GM08714 (cell line): ENCODE data around the gene CACNA1S.
A peak's percentile ranks its signal among the peaks of the same experiment; 100 is the strongest.

Experiments used
- H3K4me3 ChIP-seq: fragments of 200-500 bp; sonication (Bioruptor generic); 2 replicates; pipeline ENCODE4 v1.5.1; 2014; ENCODE audit warnings: mild to moderate bottlenecking, low read length, inconsistent platforms
- ZNF274 ChIP-seq: IDR thresholded peaks from 2 replicates; pipeline ENCODE4 v1.6.1; 2012; ENCODE audit warnings: mild to moderate bottlenecking, low read depth, low read length

Gene CACNA1S

GRCh38 chr1:201115390-201115937 lies 3.2 kb upstream of the CACNA1S start:
- TF ChIP-seq ZNF274, result no peak
- H3K4me3 ChIP-seq, result no peak overlapping the region

GRCh38 chr1:201114245-201115131 lies 2.3 kb upstream of the CACNA1S start:
- H3K4me3 ChIP-seq, result peak overlapping the region; percentile 50; the same call in 1 of the 2 replicates
- TF ChIP-seq ZNF274, result no peak

- H3K4me3 ChIP-seq, result no peak overlapping the region
- no peak for TF ChIP-seq ZNF274
Measured at GRCh38 chr1:201113451-201114244, 1.4 kb upstream of the CACNA1S start.

GRCh38 chr1:201112926-201113325 lies 700 bp upstream of the CACNA1S start:
- no peak for TF ChIP-seq ZNF274
- no peak overlapping the region for H3K4me3 ChIP-seq

- H3K4me3 ChIP-seq, result no peak overlapping the region
- TF ChIP-seq ZNF274, result no peak
Measured at GRCh38 chr1:201111672-201112071, 554 bp downstream of the CACNA1S start.

GRCh38 chr1:201111156-201111555 lies 1.1 kb downstream of the CACNA1S start:
- H3K4me3 ChIP-seq, result no peak overlapping the region
- no peak for TF ChIP-seq ZNF274

- no peak overlapping the region for H3K4me3 ChIP-seq
- TF ChIP-seq ZNF274, result no peak
Measured at GRCh38 chr1:201110616-201111015, 1.6 kb downstream of the CACNA1S start.

- no peak overlapping the region for H3K4me3 ChIP-seq
- TF ChIP-seq ZNF274, result no peak
Measured at GRCh38 chr1:201110138-201110537, 2.1 kb downstream of the CACNA1S start.

GRCh38 chr1:201109651-201110050 lies 2.6 kb downstream of the CACNA1S start:
- H3K4me3 ChIP-seq, result no peak overlapping the region
- no peak for TF ChIP-seq ZNF274

- no peak overlapping the region for H3K4me3 ChIP-seq
- no peak for TF ChIP-seq ZNF274
Measured at GRCh38 chr1:201108614-201109013, 3.6 kb downstream of the CACNA1S start.

- TF ChIP-seq ZNF274, result no peak
- H3K4me3 ChIP-seq, result no peak overlapping the region
Measured at GRCh38 chr1:201105688-201106087, 6.5 kb downstream of the CACNA1S start.

GRCh38 chr1:201104141-201104540 lies 8.1 kb downstream of the CACNA1S start:
- no peak for TF ChIP-seq ZNF274
- H3K4me3 ChIP-seq, result no peak overlapping the region

- TF ChIP-seq ZNF274, result no peak
- no peak overlapping the region for H3K4me3 ChIP-seq
Measured at GRCh38 chr1:201103666-201104065, 8.6 kb downstream of the CACNA1S start.

GRCh38 chr1:201100169-201100930 lies 11.9 kb downstream of the CACNA1S start:
- TF ChIP-seq ZNF274, result no peak
- no peak overlapping the region for H3K4me3 ChIP-seq
